HG02798 (cell line): ENCODE data around the gene SQOR.
"Not testable (repeated sequence)": the region's sequence is repeated elsewhere in the genome, so short reads cannot be mapped to it uniquely, and the experiment has no call there.

Experiments
- ATAC-seq: cut with Tn5 transposase; IDR thresholded peaks from one replicate; pipeline ENCODE4 v1.9.1; 2021; ENCODE audit warnings: mild to moderate bottlenecking; ENCODE audit not compliant: unreplicated experiment, poor library complexity

The SQOR gene

GRCh38 chr15:45630917-45631691 is 3.7 kb upstream of the SQOR start:
- no peak for ATAC-seq

- no peak for ATAC-seq
These were observed 3.1 kb upstream of the SQOR start for GRCh38 chr15:45631776-45632175.

- ATAC-seq = peak; percentile 47
These were observed 386 bp downstream of the SQOR start for GRCh38 chr15:45635191-45635638.

- no peak for ATAC-seq
These were observed 999 bp downstream of the SQOR start for GRCh38 chr15:45635763-45636292.

GRCh38 chr15:45637141-45637540 is 2.3 kb downstream of the SQOR start:
- ATAC-seq = no peak

GRCh38 chr15:45637552-45638033 is 2.8 kb downstream of the SQOR start:
- ATAC-seq = peak; percentile 49

- ATAC-seq = no peak
These were observed 5.8 kb downstream of the SQOR start for GRCh38 chr15:45640616-45641015.

GRCh38 chr15:45641374-45641781 is 6.5 kb downstream of the SQOR start:
- no peak for ATAC-seq

GRCh38 chr15:45641999-45642932 is 7.4 kb downstream of the SQOR start:
- ATAC-seq = no peak

- ATAC-seq = no peak
These were observed 9.6 kb downstream of the SQOR start for GRCh38 chr15:45644437-45644836.

GRCh38 chr15:45645026-45645980 is 10.5 kb downstream of the SQOR start:
- ATAC-seq = no peak

GRCh38 chr15:45646220-45646619 is 11.4 kb downstream of the SQOR start:
- no peak for ATAC-seq

GRCh38 chr15:45647828-45648227 is 13.0 kb downstream of the SQOR start:
- no peak for ATAC-seq

- ATAC-seq = no peak
These were observed 13.8 kb downstream of the SQOR start for GRCh38 chr15:45648521-45649200.

GRCh38 chr15:45650007-45650406 is 15.2 kb downstream of the SQOR start:
- ATAC-seq = not testable (repeated sequence)

GRCh38 chr15:45650889-45651525 is 16.2 kb downstream of the SQOR start:
- no peak for ATAC-seq

GRCh38 chr15:45653702-45654424 is 19.0 kb downstream of the SQOR start:
- no peak for ATAC-seq

GRCh38 chr15:45654749-45655148 is 19.9 kb downstream of the SQOR start:
- no peak for ATAC-seq
